ENCODE data around the gene ALS2.
"Not testable (repeated sequence)": the region's sequence is repeated elsewhere in the genome, so short reads cannot be mapped to it uniquely, and the experiment has no call there.

The ALS2 gene

GRCh38 chr2:201780674-201781493, at the start of gene ALS2:
TSS of gene ALS2 (minus strand) at chr2:201780933. CDS start at chr2:201768885, 12,048 bp downstream.
- DNase-seq = peak; percentile 94

DNA sequence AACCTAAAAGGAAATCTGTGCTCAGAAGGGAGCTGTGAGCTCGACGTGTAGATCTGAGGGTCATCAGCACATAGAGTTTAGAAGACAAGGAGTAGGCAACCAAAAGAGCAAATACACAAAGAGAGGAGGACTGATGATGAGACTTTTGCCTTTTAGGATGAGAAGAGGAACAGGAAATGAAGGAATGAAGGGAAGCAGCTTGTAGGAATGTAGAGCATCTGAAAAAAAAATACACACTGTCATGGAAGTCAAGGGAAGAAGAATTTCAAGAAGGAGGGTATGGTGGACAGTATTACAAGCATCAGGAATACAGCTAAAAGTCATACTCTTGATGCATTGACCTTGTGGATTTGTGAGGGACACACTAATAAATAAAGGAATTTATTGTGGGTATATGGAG, 47.5 kb upstream of the ALS2 start:
- DNase-seq = no peak

DNA sequence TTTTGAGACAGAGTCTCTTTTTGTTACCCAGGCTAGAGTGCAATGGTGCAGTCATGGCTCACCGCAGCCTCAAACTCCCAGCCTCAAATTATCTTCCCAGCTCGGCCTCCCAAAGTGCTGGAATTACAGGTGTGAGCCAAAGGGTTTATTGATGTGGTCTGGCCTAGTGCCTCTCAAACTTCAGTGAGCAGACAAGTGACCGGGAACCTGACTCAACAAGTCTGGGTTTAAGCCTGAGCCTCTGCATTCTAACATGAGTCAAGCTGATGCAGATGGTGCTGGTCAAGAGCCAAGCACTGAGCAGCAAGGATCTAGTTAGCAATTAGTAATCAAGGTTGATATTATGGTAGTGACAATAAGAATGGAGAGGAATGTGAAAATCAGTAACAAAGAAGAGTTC, 46.9 kb upstream of the ALS2 start:
- no peak for DNase-seq

DNA sequence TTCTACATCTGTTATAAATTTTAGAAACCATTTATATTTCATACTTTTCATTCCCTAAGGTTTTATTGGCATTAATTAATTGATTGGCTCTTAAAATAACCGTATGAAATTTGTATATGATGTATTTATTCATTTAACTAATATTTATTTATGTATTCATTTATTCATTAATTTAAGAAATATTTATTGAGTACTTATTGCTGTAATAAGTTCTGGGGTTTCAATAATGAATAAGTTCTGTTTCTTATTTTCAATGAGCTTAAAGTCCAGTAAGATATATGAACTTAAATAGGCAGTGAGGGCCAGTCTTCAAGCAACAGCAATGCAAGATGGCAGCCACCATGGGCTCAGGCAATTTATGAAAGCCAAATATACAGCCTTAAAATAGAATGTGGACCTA, 43.5 kb upstream of the ALS2 start:
- DNase-seq = no peak

DNA sequence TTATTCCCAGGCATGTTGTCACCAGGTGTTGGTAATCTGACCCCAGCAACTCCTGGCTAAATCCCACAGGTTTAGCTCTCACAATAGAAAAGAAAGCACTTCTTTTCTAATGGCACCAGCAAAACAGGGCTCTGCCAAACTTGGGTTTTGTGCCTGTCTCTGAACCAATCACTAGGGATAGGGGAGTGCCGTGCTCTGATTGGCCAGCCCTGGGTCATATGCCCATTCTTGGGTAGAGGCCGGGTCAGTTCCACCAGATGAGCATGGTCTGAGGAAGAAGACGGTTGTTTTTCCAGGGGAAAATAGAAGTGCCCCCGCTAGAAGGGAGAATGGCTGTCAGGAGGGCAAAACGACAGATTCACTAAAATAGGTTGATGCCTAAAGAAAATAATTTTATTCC, 40.3 kb upstream of the ALS2 start:
- DNase-seq = no peak

- DNase-seq = no peak
These were observed 39.8 kb upstream of the ALS2 start for GRCh38 chr2:201820383-201821007.

DNA sequence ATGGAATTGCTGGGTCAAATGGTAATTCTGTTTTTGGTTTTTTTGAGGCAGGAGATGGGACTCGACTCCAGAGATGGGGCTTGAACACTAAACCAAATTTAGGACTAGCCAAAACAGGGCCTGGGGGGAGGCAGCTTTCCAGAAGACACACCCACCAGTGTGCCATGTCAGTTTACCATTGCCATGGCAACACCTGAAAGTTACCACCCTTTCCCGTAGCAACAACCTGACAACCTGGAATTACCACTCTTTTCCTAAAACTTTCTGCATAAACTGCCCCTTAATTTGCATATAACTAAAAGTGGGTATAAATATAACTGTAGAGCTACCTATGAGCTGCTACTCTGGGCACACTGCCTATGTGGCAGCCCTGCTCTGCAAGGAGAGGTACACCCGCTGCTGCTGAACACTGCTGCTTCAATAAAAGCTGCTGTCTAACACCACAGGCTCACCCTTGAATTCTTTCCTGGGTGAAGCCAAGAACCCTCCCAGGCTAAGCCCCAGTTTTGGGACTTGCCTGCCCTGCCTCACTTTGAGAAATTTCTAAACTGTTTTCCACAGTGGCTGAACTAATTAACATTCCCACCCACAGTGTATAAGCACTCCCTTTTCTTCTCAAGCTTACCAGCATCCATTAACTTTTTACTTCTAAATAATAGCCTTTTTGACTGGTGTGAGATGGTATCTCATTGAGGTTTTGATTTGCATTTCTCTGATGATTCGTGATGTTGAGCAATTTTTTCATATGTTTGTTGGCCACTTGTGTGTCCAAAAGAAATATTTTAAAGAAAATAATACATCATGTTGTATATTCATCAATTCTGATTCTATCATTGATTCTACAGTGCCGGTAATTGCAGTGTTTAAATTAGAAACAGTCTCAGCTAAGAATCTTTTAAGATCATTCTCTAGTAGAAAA, 36.2 kb upstream of the ALS2 start:
- no peak for DNase-seq

- no peak for DNase-seq
These were observed 33.4 kb upstream of the ALS2 start for GRCh38 chr2:201813996-201814760.

DNA sequence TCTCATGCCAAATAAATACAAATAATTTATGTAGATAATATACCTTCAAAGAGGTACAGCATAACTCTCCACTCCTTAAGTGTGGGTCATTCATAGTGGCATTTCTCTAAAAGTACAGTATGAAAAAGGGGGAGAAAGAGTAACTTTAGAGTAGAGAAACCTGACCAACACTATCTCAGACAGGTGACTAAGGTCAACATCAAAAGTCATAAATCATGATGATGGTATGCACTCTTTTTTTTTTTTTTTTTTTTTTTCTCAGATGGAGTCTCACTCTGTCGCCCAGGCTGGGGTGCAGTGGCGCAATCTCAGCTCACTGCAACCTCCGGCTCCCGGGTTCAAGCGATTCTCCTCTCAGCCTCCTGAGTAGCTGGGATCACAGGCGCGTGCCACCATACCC, 29.9 kb upstream of the ALS2 start:
- not testable (repeated sequence) for DNase-seq

DNA sequence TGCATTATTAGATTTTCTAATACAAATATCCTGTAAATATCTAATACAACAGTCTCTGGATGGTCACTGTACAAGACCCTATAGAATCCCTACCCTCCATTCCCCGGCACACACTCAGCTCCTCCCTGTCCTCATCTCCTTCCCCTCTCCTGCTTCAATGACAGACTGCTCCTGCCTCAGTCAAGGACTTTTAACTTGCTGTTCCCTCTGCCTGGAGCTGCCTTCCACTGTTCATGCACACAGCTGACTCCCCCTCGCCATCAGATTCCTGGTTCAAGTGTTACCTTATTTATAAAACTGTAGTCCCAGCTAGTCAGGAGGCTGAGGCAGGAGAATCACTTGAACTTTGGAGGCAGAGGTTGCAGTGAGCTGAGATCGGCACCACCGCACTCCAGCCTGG, 28.9 kb upstream of the ALS2 start:
- DNase-seq = no peak

DNA sequence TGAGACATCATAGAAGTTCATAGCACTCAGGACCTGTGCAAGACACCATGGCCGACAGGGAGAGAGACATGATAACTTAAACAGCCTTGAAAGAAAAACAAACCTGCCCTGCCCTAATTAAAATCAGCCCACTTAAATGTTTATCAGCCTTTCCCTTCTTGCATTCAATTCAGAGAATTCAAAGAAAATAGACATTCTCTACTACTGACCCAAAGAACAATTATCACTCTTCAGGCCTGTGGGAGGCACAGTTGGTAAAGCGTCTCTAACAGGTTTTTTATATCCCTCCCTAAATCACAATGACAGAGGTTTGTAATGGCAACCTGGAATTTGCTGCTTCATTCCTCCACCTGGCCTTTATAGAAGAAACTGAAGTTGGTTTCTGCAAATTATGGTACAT, 27.3 kb upstream of the ALS2 start:
- no peak for DNase-seq

- DNase-seq = no peak
These were observed 26.8 kb upstream of the ALS2 start for GRCh38 chr2:201807452-201807999.

DNA sequence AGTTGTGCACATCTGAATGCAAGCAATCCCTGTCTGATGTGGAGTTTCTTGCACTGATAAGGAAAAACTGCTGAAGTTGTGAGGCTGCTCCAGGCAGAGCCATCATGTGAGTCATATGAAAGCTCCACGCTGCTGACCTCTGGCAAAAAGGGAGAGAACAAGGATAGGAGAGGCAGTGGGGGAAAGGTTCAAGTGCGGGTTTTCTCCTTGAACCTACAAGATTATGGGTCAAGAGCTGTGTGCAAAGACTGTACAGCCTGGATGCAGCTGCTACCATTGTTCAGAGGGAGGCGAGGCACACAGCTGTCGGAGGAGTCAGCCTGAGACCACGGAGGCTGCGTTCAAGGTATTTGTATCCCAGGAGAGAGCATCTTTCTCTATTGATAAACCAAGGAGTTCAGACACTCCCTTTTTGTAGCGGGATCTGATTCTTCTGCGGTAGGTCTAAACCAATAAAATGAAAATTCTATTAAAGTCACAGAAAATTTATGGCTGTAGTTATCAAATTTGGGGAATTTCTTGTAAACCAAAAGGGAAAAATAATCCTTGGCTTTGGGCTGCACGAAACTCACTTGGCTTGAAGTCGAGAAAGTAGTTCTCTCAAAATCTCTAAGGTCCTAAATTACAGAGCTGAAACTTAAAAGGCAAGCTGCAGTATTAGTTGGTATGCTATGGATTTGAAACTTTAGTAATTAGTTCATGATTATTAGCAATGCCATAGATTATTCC, 25.9 kb upstream of the ALS2 start, which contains the start of gene CDK15:
TSS of gene CDK15 (plus strand) at position 96 of the 729 bp plus-strand sequence. CDS start at position 224, 128 bp downstream.
- DNase-seq = no peak

- DNase-seq = not testable (repeated sequence)
These were observed 18.2 kb upstream of the ALS2 start for GRCh38 chr2:201798914-201799285.

DNA sequence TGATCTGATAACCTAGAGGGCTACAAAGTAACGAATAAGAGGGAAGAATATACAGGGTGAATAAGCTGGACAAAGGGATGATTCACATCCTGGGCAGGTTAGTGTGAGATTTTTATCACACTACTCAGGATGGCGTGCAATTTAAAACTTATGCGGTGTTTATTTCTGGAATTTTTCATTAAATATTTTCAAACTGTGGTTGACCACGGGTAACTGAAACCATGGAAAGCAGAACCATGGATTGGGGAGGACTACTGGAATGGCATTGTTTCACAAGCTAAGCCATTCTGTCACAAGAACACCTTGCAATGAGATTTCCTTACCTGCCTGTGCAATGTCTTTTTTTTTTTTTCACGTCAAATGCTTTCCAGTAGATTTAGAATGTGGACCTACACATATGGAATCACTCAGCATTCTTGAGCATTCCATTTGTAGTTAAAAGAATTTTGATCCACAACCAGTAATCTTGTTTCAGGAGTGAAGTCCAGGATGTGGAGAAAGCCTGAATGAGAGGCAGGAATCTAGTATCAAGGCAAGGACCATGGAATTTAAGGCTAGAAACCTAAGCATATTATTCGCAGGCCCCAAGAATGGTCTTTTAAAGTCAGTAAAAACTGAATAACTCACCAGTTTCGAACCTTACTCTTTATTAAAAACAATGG, 17.6 kb upstream of the ALS2 start:
- no peak for DNase-seq

DNA sequence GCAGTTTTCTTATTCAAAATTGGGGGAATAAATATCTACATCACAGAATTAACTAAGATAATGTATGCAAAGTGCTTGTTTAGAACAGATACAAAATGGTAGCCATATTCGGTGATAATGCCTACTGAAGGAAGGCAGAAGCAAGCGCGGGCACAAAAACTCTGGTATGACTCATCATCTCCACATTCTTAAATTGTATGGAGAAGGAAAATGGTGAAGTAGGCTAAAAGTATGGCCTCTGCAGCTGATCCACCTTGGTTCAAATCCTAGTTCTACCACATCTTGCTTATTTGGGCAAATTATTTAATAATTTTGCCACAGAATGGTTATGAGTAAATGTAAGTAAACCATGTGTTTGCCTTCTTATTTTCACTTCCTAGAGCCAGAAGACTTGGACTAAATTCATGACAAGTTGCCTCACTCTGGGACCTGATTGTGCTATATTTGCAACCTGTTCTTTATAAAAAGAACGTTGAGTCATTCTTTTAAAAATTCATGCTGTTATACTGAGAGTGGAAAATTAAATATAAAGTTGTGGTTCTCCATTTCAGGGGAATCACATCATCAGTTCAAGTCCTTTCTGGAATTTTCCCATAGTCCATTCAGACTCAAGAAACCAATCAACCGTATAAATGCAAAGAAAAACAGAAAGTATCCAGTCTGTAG, 16.6 kb upstream of the ALS2 start:
- DNase-seq = no peak

GRCh38 chr2:201796478-201796865, 15.7 kb upstream of the ALS2 start:
- no peak for DNase-seq

- DNase-seq = peak; percentile 2
These were observed 15.1 kb upstream of the ALS2 start for GRCh38 chr2:201795607-201796477.

DNA sequence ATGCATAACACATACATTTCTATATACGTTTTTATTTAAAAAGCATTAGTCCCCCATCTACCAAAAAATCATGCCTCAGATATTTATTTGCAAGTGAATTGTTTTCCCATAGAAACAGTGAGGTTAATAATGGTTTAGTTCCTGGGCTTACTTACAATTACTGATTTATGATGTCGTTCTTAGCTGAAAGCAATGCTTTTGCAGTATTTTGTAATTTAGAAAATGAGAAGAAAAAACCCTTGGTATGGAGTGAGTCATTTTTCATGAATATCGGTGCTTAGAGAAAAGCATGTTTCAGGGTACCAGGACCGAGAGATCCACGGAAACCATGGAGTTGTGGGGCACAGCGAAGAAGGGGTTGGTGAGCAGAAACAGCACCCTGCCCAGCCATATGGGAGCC, 13.6 kb upstream of the ALS2 start:
- no peak for DNase-seq
